ENCODE results near the gene SSTR4. TPM values are rescaled to one million over a fixed set of nuclear protein-coding genes. Genes with fewer than 3 reads are reported as not detected.

The SSTR4 gene
- total RNA-seq, 1 experiment from 2014 or later, result not detected

DNA sequence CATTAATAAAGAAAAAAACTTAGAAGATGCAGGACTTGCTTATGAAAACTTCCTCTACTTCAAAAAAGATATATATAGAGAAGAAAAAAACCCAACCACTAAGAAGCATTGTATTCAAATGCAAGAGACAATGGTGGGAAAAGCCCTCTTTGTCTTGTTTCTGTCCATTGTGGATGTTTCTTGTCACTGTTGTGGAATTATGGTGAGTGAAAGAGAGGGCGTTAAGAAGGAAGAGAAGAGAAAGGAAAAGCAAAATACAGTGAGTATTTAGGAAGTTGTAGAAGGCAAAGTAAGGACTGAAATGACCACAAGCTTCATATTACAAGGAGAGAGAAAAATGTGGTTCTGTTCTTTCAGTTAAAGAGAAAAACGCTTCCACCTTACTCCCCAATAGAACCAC is 28.5 kb downstream of the SSTR4 start (continued):
- TF ChIP-seq, protein P1, sequence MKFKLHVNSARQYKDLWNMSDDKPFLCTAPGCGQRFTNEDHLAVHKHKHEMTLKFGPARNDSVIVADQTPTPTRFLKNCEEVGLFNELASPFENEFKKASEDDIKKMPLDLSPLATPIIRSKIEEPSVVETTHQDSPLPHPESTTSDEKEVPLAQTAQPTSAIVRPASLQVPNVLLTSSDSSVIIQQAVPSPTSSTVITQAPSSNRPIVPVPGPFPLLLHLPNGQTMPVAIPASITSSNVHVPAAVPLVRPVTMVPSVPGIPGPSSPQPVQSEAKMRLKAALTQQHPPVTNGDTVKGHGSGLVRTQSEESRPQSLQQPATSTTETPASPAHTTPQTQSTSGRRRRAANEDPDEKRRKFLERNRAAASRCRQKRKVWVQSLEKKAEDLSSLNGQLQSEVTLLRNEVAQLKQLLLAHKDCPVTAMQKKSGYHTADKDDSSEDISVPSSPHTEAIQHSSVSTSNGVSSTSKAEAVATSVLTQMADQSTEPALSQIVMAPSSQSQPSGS (CRISPR knock-in tag; IDR thresholded peaks at IDR 0.05; ENCODE audit: borderline replicate concordance, low read depth), result no peak
- TF ChIP-seq NR1H2 (CRISPR knock-in tag; IDR thresholded peaks at IDR 0.05) (no peak), CBFB (CRISPR knock-in tag; IDR thresholded peaks at IDR 0.05; ENCODE audit: low read depth) (no peak), CREM (CRISPR knock-in tag; IDR thresholded peaks at IDR 0.05) (no peak), MXD4 (CRISPR knock-in tag; IDR thresholded peaks at IDR 0.05; ENCODE audit: borderline replicate concordance) (no peak), NFE2L1 (CRISPR knock-in tag; IDR thresholded peaks at IDR 0.05) (no peak)
- TF ChIP-seq, protein P2, sequence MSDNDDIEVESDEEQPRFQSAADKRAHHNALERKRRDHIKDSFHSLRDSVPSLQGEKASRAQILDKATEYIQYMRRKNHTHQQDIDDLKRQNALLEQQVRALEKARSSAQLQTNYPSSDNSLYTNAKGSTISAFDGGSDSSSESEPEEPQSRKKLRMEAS (CRISPR knock-in tag; IDR thresholded peaks at IDR 0.05), result no peak

DNA sequence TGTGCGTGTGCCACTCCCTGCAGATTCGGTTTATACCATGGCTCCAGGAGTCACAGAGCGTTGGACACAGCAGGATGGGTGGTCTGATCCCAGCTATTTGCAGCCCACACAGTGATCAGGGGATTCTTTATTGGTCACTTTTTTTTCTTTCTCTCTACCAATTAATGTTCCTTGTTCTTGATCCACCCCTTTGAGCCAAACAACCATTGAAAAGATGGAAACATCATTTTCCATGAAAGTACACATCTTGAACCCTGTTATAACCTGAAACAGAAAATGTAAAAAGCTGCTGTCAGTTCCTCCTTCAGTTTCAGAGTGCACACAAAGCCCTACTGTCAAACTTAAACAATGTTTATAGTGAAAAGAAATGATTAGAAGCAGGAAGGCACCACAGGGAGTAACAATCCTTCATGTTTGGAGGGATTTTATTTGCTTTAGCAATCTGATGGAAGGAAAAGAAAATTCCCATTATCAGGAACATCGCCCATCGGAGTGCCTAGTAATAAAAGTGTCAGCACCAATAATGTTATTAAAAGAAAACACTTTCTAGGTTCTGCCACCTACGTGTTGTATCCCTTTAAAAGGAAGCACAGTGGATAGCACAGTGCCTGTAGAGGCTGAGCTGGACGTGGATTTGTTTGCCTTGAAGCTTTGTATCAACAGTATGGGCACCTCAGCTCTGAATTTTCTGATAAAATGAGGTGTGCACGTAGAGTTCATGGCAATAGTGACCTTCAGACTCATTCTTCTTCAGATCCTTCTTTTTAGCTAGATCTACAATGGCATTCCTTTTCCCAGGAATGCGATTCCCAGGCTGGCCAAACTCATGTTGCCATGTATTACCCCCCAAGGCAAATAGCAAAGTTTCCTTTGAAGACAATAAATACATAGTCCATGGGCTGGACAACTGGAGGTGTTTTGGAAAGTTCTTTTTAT is 30.4 kb downstream of the SSTR4 start:
- ChIA-PET CTCF (interaction anchor here (0.9 to 6.0 kb wide), 6 partner anchors 14 to 374 kb away, joined by 3 to 103 read pairs (median 4); partner anchors contain the start of gene THBD), POLR2A (no interaction called here)
- ATAC-seq (no peak), DNase-seq (ENCODE audit: low spot score) (no peak)
- H3K9me3 Mint-ChIP-seq, result no peaks in the 10 kb centered on the region
- H3K4me3 Mint-ChIP-seq, result no peak overlapping the region
- peaks cover 32% of the 10 kb centered on the region for H3K4me1 Mint-ChIP-seq
- no peak for TF ChIP-seq EMX1 (CRISPR knock-in tag; IDR thresholded peaks at IDR 0.05)
- TF ChIP-seq, protein P3, sequence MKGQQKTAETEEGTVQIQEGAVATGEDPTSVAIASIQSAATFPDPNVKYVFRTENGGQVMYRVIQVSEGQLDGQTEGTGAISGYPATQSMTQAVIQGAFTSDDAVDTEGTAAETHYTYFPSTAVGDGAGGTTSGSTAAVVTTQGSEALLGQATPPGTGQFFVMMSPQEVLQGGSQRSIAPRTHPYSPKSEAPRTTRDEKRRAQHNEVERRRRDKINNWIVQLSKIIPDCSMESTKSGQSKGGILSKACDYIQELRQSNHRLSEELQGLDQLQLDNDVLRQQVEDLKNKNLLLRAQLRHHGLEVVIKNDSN (CRISPR knock-in tag; IDR thresholded peaks at IDR 0.05), result no peak
- TF ChIP-seq NFYB (CRISPR knock-in tag; conservative IDR thresholded peaks at IDR 0.05; ENCODE audit: low read depth), result no peak
- TF ChIP-seq, protein P4, sequence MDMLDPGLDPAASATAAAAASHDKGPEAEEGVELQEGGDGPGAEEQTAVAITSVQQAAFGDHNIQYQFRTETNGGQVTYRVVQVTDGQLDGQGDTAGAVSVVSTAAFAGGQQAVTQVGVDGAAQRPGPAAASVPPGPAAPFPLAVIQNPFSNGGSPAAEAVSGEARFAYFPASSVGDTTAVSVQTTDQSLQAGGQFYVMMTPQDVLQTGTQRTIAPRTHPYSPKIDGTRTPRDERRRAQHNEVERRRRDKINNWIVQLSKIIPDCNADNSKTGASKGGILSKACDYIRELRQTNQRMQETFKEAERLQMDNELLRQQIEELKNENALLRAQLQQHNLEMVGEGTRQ (CRISPR knock-in tag; IDR thresholded peaks at IDR 0.05), result no peak
- TF ChIP-seq TEAD1 (CRISPR knock-in tag; IDR thresholded peaks at IDR 0.05), result no peak
- TF ChIP-seq NR2C2 (CRISPR knock-in tag; IDR thresholded peaks at IDR 0.05), result no peak
- TF ChIP-seq, protein P5, sequence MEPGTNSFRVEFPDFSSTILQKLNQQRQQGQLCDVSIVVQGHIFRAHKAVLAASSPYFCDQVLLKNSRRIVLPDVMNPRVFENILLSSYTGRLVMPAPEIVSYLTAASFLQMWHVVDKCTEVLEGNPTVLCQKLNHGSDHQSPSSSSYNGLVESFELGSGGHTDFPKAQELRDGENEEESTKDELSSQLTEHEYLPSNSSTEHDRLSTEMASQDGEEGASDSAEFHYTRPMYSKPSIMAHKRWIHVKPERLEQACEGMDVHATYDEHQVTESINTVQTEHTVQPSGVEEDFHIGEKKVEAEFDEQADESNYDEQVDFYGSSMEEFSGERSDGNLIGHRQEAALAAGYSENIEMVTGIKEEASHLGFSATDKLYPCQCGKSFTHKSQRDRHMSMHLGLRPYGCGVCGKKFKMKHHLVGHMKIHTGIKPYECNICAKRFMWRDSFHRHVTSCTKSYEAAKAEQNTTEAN (CRISPR knock-in tag; IDR thresholded peaks at IDR 0.05), result no peak
- TF ChIP-seq ZNF121 (CRISPR knock-in tag; IDR thresholded peaks at IDR 0.05), result no peak
- TF ChIP-seq ETV6 (CRISPR knock-in tag; IDR thresholded peaks at IDR 0.05), result no peak
- TF ChIP-seq FOXP1 (CRISPR knock-in tag; IDR thresholded peaks at IDR 0.05; ENCODE audit: borderline replicate concordance), result no peak
- no peak for TF ChIP-seq ZNF232 (CRISPR knock-in tag; IDR thresholded peaks at IDR 0.05)
- no peak for TF ChIP-seq SMAD3 (CRISPR knock-in tag; IDR thresholded peaks at IDR 0.05; ENCODE audit: borderline replicate concordance)
- TF ChIP-seq, protein P6, sequence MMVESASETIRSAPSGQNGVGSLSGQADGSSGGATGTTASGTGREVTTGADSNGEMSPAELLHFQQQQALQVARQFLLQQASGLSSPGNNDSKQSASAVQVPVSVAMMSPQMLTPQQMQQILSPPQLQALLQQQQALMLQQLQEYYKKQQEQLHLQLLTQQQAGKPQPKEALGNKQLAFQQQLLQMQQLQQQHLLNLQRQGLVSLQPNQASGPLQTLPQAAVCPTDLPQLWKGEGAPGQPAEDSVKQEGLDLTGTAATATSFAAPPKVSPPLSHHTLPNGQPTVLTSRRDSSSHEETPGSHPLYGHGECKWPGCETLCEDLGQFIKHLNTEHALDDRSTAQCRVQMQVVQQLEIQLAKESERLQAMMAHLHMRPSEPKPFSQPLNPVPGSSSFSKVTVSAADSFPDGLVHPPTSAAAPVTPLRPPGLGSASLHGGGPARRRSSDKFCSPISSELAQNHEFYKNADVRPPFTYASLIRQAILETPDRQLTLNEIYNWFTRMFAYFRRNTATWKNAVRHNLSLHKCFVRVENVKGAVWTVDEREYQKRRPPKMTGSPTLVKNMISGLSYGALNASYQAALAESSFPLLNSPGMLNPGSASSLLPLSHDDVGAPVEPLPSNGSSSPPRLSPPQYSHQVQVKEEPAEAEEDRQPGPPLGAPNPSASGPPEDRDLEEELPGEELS (CRISPR knock-in tag; IDR thresholded peaks at IDR 0.05), result no peak
- TF ChIP-seq, protein P7, sequence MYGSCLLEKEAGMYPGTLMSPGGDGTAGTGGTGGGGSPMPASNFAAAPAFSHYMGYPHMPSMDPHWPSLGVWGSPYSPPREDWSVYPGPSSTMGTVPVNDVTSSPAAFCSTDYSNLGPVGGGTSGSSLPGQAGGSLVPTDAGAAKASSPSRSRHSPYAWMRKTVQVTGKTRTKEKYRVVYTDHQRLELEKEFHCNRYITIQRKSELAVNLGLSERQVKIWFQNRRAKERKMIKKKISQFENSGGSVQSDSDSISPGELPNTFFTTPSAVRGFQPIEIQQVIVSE (CRISPR knock-in tag; IDR thresholded peaks at IDR 0.05; ENCODE audit: borderline replicate concordance), result no peak
- TF ChIP-seq, protein P8, sequence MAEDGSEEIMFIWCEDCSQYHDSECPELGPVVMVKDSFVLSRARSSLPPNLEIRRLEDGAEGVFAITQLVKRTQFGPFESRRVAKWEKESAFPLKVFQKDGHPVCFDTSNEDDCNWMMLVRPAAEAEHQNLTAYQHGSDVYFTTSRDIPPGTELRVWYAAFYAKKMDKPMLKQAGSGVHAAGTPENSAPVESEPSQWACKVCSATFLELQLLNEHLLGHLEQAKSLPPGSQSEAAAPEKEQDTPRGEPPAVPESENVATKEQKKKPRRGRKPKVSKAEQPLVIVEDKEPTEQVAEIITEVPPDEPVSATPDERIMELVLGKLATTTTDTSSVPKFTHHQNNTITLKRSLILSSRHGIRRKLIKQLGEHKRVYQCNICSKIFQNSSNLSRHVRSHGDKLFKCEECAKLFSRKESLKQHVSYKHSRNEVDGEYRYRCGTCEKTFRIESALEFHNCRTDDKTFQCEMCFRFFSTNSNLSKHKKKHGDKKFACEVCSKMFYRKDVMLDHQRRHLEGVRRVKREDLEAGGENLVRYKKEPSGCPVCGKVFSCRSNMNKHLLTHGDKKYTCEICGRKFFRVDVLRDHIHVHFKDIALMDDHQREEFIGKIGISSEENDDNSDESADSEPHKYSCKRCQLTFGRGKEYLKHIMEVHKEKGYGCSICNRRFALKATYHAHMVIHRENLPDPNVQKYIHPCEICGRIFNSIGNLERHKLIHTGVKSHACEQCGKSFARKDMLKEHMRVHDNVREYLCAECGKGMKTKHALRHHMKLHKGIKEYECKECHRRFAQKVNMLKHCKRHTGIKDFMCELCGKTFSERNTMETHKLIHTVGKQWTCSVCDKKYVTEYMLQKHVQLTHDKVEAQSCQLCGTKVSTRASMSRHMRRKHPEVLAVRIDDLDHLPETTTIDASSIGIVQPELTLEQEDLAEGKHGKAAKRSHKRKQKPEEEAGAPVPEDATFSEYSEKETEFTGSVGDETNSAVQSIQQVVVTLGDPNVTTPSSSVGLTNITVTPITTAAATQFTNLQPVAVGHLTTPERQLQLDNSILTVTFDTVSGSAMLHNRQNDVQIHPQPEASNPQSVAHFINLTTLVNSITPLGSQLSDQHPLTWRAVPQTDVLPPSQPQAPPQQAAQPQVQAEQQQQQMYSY (CRISPR knock-in tag; IDR thresholded peaks at IDR 0.05), result no peak
- no peak overlapping the region for H3K27ac Mint-ChIP-seq
- no peaks in the 10 kb centered on the region for H3K27me3 Mint-ChIP-seq (ENCODE audit: low read depth)
- no peaks in the 10 kb centered on the region for H3K36me3 Mint-ChIP-seq

Measured in WTC11 (cell line).